Liver (tissue), 9 donors: ENCODE data around the gene MSLN. TPM values are rescaled to one million over a fixed set of nuclear protein-coding genes. Genes with fewer than 3 reads are reported as not detected.

Source experiments
- DNase-seq: peaks from one replicate; pipeline ENCODE4 v3.0.0-alpha.2; 2017; ENCODE audit warnings: low spot score
- H3K27ac ChIP-seq, 2 donors: one replicate each; pipeline ENCODE4 v1.7.0; 2013; ENCODE audit warnings: inconsistent platforms in 2 of 2, low read length in 2 of 2, control low read depth in 1 of 2, low read depth in 1 of 2, mild to moderate bottlenecking in 1 of 2
- H3K27me3 ChIP-seq, 4 donors: one replicate each; pipeline versions ENCODE4 v1.6.1 to v1.7.0; 2013; ENCODE audit warnings: low read length in 3 of 4, inconsistent platforms in 1 of 4, mild to moderate bottlenecking in 1 of 4, moderate library complexity in 1 of 4; ENCODE audit not compliant: control insufficient read depth in 4 of 4, insufficient read depth in 4 of 4
- H3K36me3 ChIP-seq, 4 donors: one replicate each; pipeline versions ENCODE4 v1.6.1 to v1.7.0; 2013; ENCODE audit warnings: low read length in 3 of 4, mild to moderate bottlenecking in 3 of 4, low read depth in 1 of 4, moderate library complexity in 1 of 4; ENCODE audit not compliant: control insufficient read depth in 4 of 4, insufficient read depth in 3 of 4
- H3K4me1 ChIP-seq, 4 donors: one replicate each; pipeline versions ENCODE4 v1.6.1 to v1.7.0; 2013; ENCODE audit warnings: low read length in 3 of 4, mild to moderate bottlenecking in 3 of 4, moderate library complexity in 1 of 4; ENCODE audit not compliant: control insufficient read depth in 4 of 4, insufficient read depth in 4 of 4
- H3K4me3 ChIP-seq, 3 donors: one replicate each; pipeline versions ENCODE4 v1.6.1 to v1.7.0; 2013; ENCODE audit warnings: low read length in 3 of 3, control low read depth in 1 of 3, low read depth in 1 of 3, mild to moderate bottlenecking in 1 of 3
- H3K9ac ChIP-seq, 2 donors: one replicate each; pipeline ENCODE4 v1.7.0; 2013; ENCODE audit warnings: low read length in 2 of 2, mild to moderate bottlenecking in 2 of 2, moderate library complexity in 2 of 2, control low read depth in 1 of 2, low read depth in 1 of 2
- H3K9me3 ChIP-seq, 4 donors: one replicate each; pipeline versions ENCODE4 v1.6.1 to v1.7.0; 2013; ENCODE audit warnings: low read length in 3 of 4; ENCODE audit not compliant: control insufficient read depth in 4 of 4
- ATF3 ChIP-seq: IDR thresholded peaks from 2 replicates; pipeline ENCODE4 v1.6.1; 2016; ENCODE audit warnings: antibody characterized with exemption
- EGR1 ChIP-seq, 2 donors: IDR thresholded peaks; 2 replicates each; pipeline ENCODE4 v1.6.1; 2016 to 2018; ENCODE audit warnings: antibody characterized with exemption in 2 of 2, low read depth in 2 of 2
- FOXA1 ChIP-seq: IDR thresholded peaks from 2 replicates; pipeline ENCODE4 v1.6.1; 2016; ENCODE audit warnings: antibody characterized with exemption
- GABPA ChIP-seq, 2 donors: IDR thresholded peaks in 1 of 2; conservative IDR thresholded peaks in 1 of 2; 2 replicates each; pipeline ENCODE4 v1.6.1; 2016; ENCODE audit warnings: antibody characterized with exemption in 2 of 2, mild to moderate bottlenecking in 1 of 2, moderate library complexity in 1 of 2
- HNF4A ChIP-seq, 2 donors: conservative IDR thresholded peaks; 2 replicates each; pipeline ENCODE4 v1.6.1; 2016; ENCODE audit warnings: antibody characterized with exemption in 2 of 2, mild to moderate bottlenecking in 2 of 2
- HNF4G ChIP-seq: IDR thresholded peaks from 2 replicates; pipeline ENCODE4 v1.6.1; 2016; ENCODE audit warnings: antibody characterized with exemption
- JUND ChIP-seq, 2 donors: IDR thresholded peaks; 2 replicates each; pipeline ENCODE4 v1.6.1; 2016; ENCODE audit warnings: antibody characterized with exemption in 2 of 2
- NR2F2 ChIP-seq: IDR thresholded peaks from 2 replicates; pipeline ENCODE4 v1.6.1; 2016; ENCODE audit warnings: antibody characterized with exemption
- RXRA ChIP-seq, 2 donors: IDR thresholded peaks; 2 replicates each; pipeline ENCODE4 v1.6.1; 2017 to 2018; ENCODE audit warnings: antibody characterized with exemption in 2 of 2, mild to moderate bottlenecking in 1 of 2
- SP1 ChIP-seq: IDR thresholded peaks from 2 replicates; pipeline ENCODE4 v1.6.1; 2018; ENCODE audit warnings: antibody characterized with exemption, mild to moderate bottlenecking
- ZBTB33 ChIP-seq: IDR thresholded peaks from 2 replicates; pipeline ENCODE4 v1.6.1; 2016; ENCODE audit warnings: antibody characterized with exemption
- WGBS: extraction: QIAGEN DNeasy Blood & Tissue Kit; methylation state at CpG from one replicate; pipeline ENCODE4 v1.1.7; 2013; 5-methylcytosine and 5-hydroxymethylcytosine counted together
- polyA plus RNA-seq, 2 donors: library from polyadenylated mRNA; stranded (reverse) in 1 of 2; unstranded in 1 of 2; fragments of 200-250 nt in 1 of 2; fragments of >200 nt in 1 of 2; fragmentation: Nextera tagmentation in 1 of 2; extraction: Ambion mirVana in 1 of 2; gene quantifications; one replicate each; pipeline versions ENCODE4 v1.2.1 to v1.2.3, GENCODE V29; 2013 to 2015
- total RNA-seq, 2 donors: library from RNA; depleted of rRNA; stranded (reverse); fragments of >200 nt; gene quantifications; one replicate each; pipeline ENCODE4 v1.2.3, GENCODE V29; 2014
- TF ChIP-seq, protein P1 (sequence below): IDR thresholded peaks from 2 replicates; pipeline ENCODE4 v1.6.1; 2016; ENCODE audit warnings: antibody characterized with exemption
- donor health status: healthy.
- donor health status: healthy.
- donor health status: healthy.
- donor health status: healthy.
- donor health status: healthy.

The MSLN gene
- total and polyA plus RNA-seq, 4 donors, result 0.03 to 0.65 (median 0.08) TPM; not detected in 1

DNA sequence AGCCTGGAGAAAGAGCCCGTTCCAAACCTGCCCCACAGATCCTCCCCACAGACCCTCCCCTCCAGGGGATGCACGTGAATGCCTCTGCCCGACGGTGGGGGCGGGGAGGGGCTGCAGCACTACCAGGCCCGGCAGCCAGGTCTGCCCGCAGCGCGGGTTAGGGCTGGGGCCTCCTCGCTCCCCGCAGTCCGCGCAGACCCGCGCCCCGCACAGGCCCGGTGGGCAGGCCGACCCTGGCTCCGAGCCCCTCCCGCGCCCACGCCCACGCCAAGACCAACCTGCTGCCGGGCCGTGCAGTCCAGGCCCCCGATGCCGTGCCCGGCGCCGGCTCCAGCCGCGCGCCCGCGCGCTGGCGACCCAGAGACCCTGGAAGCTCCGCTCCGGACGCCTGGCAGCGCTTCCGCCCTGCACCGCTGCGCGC, 27.5 kb downstream of the MSLN start, which contains the start of gene RPUSD1:
TSS of gene RPUSD1 (minus strand) at position 404 of the 421 bp plus-strand sequence. CDS start 644 bp downstream, outside the sequence.
- Histone ChIP-seq H3K9me3 (no peaks in the 10 kb centered on the region), H3K36me3 (peaks cover 0 to 3% (median 0%) of the 10 kb centered on the region in 4 donors), H3K27me3 (no peaks in the 10 kb centered on the region), H3K4me3 (peak within 1 kb of the TSS; percentile 81 to 97 (median 92)), H3K4me1 (peaks cover 6 to 21% (median 18%) of the 10 kb centered on the region in 4 donors), H3K9ac (peak within 1 kb of the TSS; percentile 59 to 71), H3K27ac (peak within 1 kb of the TSS in 1 of 2 donors; percentile 8)
- TF ChIP-seq ZBTB33, result no peak
- TF ChIP-seq GABPA (IDR thresholded peaks at IDR 0.05 in 1 of 2, conservative IDR thresholded peaks at IDR 0.05 in 1 of 2), result no peak
- TF ChIP-seq EGR1 (IDR thresholded peaks at IDR 0.05; ENCODE audit: low read depth in 2 of 2), result no peak
- TF ChIP-seq HNF4A (conservative IDR thresholded peaks at IDR 0.05), result no peak
- TF ChIP-seq SP1, result no peak
- no peak for TF ChIP-seq ATF3
- TF ChIP-seq NR2F2, result no peak
- TF ChIP-seq JUND (IDR thresholded peaks at IDR 0.05), result no peak
- WGBS, result under 1% methylated on average over 45 of the region's 45 CpGs
- peak; percentile 44 for DNase-seq

DNA sequence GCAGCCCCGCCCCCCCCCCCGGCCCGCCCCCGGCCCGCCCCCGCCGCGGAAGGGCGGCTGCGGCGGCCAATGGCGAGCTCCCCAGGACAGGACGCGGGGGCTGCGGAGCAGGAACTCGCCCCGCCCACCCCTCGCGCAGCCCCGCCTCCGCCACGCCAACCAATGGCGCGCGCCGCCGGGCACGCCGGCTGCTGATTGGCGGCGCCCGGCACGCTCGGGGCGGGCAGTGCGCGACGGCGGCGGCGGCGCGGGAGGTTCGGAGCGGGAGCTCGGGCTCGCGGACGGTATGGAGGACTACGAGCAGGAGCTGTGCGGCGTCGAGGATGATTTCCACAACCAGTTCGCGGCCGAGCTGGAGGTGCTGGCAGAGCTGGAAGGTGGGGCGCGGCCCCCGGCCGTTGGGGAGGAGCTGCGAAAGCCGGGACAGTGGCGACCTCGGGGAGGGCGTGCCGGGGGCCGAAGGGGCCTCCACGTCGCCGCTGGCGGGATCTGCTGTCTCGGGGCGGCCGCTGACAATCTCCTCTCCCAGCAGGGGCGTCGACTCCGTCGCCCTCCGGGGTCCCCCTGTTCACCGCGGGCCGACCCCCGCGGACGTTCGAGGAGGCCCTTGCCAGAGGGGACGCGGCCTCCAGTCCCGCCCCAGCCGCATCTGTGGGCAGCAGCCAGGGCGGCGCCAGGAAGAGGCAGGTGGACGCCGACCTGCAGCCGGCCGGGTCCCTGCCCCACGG, 28.0 kb downstream of the MSLN start, which contains the start of gene CHTF18:
TSS of gene CHTF18 (plus strand) at position 222 of the 728 bp plus-strand sequence. CDS start at position 287, 65 bp downstream.
- WGBS, result 1% methylated on average over 96 of the region's 97 CpGs
- DNase-seq, result peak; percentile 97
- peak within 1 kb of the TSS in 1 of 2 donors; percentile 8 for H3K27ac ChIP-seq
- no peaks in the 10 kb centered on the region for H3K27me3 ChIP-seq
- H3K36me3 ChIP-seq, result peaks cover 0 to 3% (median 0%) of the 10 kb centered on the region in 4 donors
- peaks cover 6 to 21% (median 18%) of the 10 kb centered on the region in 4 donors for H3K4me1 ChIP-seq
- H3K4me3 ChIP-seq, result peak within 1 kb of the TSS; percentile 81 to 97 (median 92)
- H3K9me3 ChIP-seq, result no peaks in the 10 kb centered on the region
- peak within 1 kb of the TSS; percentile 59 to 71 for H3K9ac ChIP-seq
- TF ChIP-seq FOXA1, result no peak
- no peak for TF ChIP-seq HNF4G
- TF ChIP-seq, protein P1, sequence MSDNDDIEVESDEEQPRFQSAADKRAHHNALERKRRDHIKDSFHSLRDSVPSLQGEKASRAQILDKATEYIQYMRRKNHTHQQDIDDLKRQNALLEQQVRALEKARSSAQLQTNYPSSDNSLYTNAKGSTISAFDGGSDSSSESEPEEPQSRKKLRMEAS, result no peak

DNA sequence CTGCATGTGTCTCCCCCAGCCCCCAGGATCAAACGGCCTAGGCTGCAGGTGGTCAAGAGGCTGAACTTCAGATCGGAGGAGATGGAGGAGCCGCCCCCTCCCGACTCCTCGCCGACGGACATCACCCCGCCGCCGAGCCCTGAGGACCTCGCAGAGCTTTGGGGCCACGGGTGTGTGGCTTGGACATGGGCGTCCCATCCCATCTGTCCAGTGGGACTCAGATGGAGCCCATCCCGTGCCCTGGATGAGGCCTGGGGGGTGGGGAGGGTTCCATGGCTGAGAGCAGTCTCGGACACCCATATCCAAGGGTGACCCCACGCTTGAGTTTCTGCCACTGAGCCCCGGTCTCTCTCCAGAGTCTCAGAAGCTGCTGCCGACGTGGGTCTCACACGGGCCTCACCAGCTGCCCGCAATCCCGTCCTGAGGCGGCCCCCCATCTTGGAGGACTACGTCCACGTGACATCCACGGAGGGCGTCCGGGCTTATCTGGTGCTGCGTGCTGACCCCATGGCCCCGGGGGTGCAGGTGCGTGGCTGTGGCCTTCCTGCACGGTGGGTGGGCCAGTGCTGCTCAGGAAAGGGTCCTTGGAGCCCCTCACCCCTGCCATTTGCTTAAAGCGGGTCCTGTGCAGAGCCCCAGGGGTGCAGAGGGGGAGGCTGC, 28.8 kb downstream of the MSLN start:
- peak overlapping the region in 2 of 3 donors; percentile 59 to 88 for H3K4me3 ChIP-seq
- WGBS, result 82% methylated on average over 33 of the region's 33 CpGs
- H3K4me1 ChIP-seq, result peaks cover 6 to 21% (median 18%) of the 10 kb centered on the region in 4 donors
- DNase-seq, result no peak
- TF ChIP-seq HNF4G (no peak), RXRA (IDR thresholded peaks at IDR 0.05) (no peak), FOXA1 (no peak)
- no peak overlapping the region for H3K27ac ChIP-seq
- no peak overlapping the region for H3K9ac ChIP-seq
- H3K9me3 ChIP-seq, result no peaks in the 10 kb centered on the region
- peaks cover 0 to 3% (median 0%) of the 10 kb centered on the region in 4 donors for H3K36me3 ChIP-seq
- H3K27me3 ChIP-seq, result no peaks in the 10 kb centered on the region
